CD4-positive, alpha-beta memory T cell (primary cell): Measurements from ENCODE around the gene MORC4. TPM values are rescaled to one million over a fixed set of nuclear protein-coding genes. Genes with fewer than 3 reads are reported as not detected.

Experiments used
- CTCF ChIA-PET: fragments of 350-600 bp; sonication (Branson Sonifier 250); formaldehyde crosslinking; loops from one replicate; lab custom pipeline; 2021; ENCODE audit warnings: inconsistent platforms; ENCODE audit not compliant: partially characterized antibody; lab: Charles Lee
- POLR2A ChIA-PET: fragments of 350-600 bp; sonication (Branson Sonifier 250); formaldehyde crosslinking; loops from one replicate; lab custom pipeline; 2021; ENCODE audit not compliant: partially characterized antibody; lab: Charles Lee
- DNase-seq, 5 donors: peaks; one replicate each; pipeline versions ENCODE4 v3.0.0 to v3.0.0-alpha.2; 2020 to 2022; ENCODE audit warnings: mixed read lengths in 1 of 5
- H3K27ac ChIP-seq: one replicate; pipeline ENCODE4 v1.7.0; 2013; ENCODE audit warnings: low read depth, low read length
- H3K27me3 ChIP-seq: 2 replicates; pipeline ENCODE4 v1.7.0; 2013; ENCODE audit warnings: mild to moderate bottlenecking, low read length, moderate library complexity; ENCODE audit not compliant: insufficient read depth
- H3K36me3 ChIP-seq: 2 replicates; pipeline ENCODE4 v1.7.0; 2013; ENCODE audit warnings: mild to moderate bottlenecking, low read length, moderate library complexity; ENCODE audit not compliant: insufficient read depth
- H3K4me1 ChIP-seq: 2 replicates; pipeline ENCODE4 v1.7.0; 2013; ENCODE audit warnings: mild to moderate bottlenecking, low read length, moderate library complexity; ENCODE audit not compliant: insufficient read depth
- H3K4me3 ChIP-seq, 2 donors: one replicate each; pipeline ENCODE4 v1.7.0; 2013; ENCODE audit warnings: low read length in 2 of 2, mild to moderate bottlenecking in 1 of 2
- H3K9me3 ChIP-seq, 2 donors: one replicate each; pipeline ENCODE4 v1.7.0; 2013; ENCODE audit warnings: low read length in 2 of 2, control low read depth in 1 of 2; ENCODE audit not compliant: control insufficient read depth in 1 of 2
- H3K27ac Mint-ChIP-seq, 7 donors: one replicate each; pipeline ENCODE4 v1.8.0; 2020 to 2021; ENCODE audit warnings: mixed read lengths in 7 of 7, mild to moderate bottlenecking in 6 of 7, inconsistent platforms in 3 of 7, moderate library complexity in 3 of 7
- H3K27me3 Mint-ChIP-seq, 2 donors: one replicate each; pipeline ENCODE4 v1.8.0; 2020 to 2021; ENCODE audit warnings: mixed read lengths in 2 of 2
- H3K36me3 Mint-ChIP-seq, 2 donors: one replicate each; pipeline ENCODE4 v1.8.0; 2020 to 2021; ENCODE audit warnings: mixed read lengths in 2 of 2, inconsistent platforms in 1 of 2, mild to moderate bottlenecking in 1 of 2
- H3K4me1 Mint-ChIP-seq, 4 donors: one replicate each; pipeline ENCODE4 v1.8.0; 2020 to 2021; ENCODE audit warnings: mixed read lengths in 4 of 4, mild to moderate bottlenecking in 1 of 4
- H3K4me3 Mint-ChIP-seq, 8 donors: one replicate each; pipeline ENCODE4 v1.8.0; 2020 to 2021; ENCODE audit warnings: mixed read lengths in 8 of 8, mild to moderate bottlenecking in 7 of 8, moderate library complexity in 6 of 8, inconsistent platforms in 3 of 8
- H3K9me3 Mint-ChIP-seq, 8 donors: one replicate each; pipeline ENCODE4 v1.8.0; 2020 to 2021; ENCODE audit warnings: mixed read lengths in 8 of 8, mild to moderate bottlenecking in 5 of 8, inconsistent platforms in 3 of 8, moderate library complexity in 1 of 8
- intact Hi-C: fragments of 100-400 bp; cut with micrococcal nuclease; formaldehyde crosslinking; loops from one replicate; pipeline ENCODE4 v1.15.1; 2023
- polyA plus RNA-seq, 2 donors: library from polyadenylated mRNA; unstranded; fragments of 300-500 nt; fragmentation: Illumina TruSeq; gene quantifications; one replicate each; pipeline ENCODE4 v1.2.3, GENCODE V29; 2021
- total RNA-seq, 2 experiments: library from RNA; stranded (reverse); gene quantifications; one replicate each; pipeline ENCODE4 v1.2.3, GENCODE V29; 2021

MORC4 gene
- total RNA-seq: 10 to 100 TPM; 12.4 to 12.6 TPM
- 10 to 100 TPM in 1 of 2 donors, 1 to 10 TPM in 1; 7.9 to 10.6 TPM for polyA plus RNA-seq

DNA sequence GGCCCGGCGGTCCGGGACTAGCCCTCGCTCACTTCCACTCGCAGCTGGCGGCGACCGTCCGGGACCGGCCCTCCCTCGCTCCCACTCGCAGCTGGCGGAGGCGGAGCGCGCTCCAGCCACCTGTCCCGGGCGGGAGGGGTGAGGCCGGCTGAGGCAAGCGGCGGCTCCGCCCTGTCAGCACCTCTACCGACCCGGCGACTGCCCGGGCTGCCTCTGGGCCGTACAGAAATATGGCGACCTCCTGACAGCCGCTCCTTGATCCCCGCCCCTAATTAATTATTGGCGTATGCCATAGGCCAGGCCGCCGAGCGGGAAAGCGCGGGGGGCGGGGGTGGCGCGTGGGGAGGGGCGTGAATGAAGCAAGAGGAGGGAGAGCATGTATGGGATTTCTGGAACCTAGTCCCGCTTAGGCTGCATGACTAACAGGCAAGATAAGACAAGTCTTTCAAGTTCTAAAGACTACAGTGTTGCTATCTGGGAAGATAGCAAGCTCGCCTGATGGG lies at the start of gene MORC4:
Gene MORC4 (minus strand): TSS at position 200 of the 503 bp plus-strand sequence. CDS start 243 bp downstream, outside the sequence.
- H3K27ac Mint-ChIP-seq: peak within 1 kb of the TSS; percentile 71 to 93 (median 81)
- no peaks in the 10 kb centered on the region for H3K27me3 Mint-ChIP-seq
- H3K4me3 Mint-ChIP-seq: peak within 1 kb of the TSS; percentile 81 to 95 (median 92)
- CTCF ChIA-PET: interaction anchor here (0.9 to 2.3 kb wide), 5 partner anchors 11 to 935 kb away, joined by 3 to 18 read pairs (median 3); no protein-coding TSS in a partner anchor
- DNase-seq: peak; percentile 47 to 72 (median 53)
- peaks cover 10% of the 10 kb centered on the region for H3K4me1 ChIP-seq
- H3K36me3 ChIP-seq: no peaks in the 10 kb centered on the region
- H3K27me3 ChIP-seq: no peaks in the 10 kb centered on the region
- peak within 1 kb of the TSS; percentile 23 to 53 for H3K4me3 ChIP-seq
- H3K27ac ChIP-seq: peak within 1 kb of the TSS; percentile 34
- POLR2A ChIA-PET: interaction anchor here (1.0 to 1.8 kb wide), 3 partner anchors 12 to 717 kb away, joined by 3 to 9 read pairs (median 6); partner anchors contain the start of gene PRPS1
- no peaks in the 10 kb centered on the region for H3K9me3 Mint-ChIP-seq
- intact Hi-C loops: loop anchor here (1.0 kb wide), 1 partner anchor 13 kb away; no protein-coding TSS in a partner anchor
- H3K36me3 Mint-ChIP-seq: peaks cover 0 to 2% of the 10 kb centered on the region in 2 donors
- H3K4me1 Mint-ChIP-seq: peaks cover 5 to 22% (median 13%) of the 10 kb centered on the region in 4 donors
- no peaks in the 10 kb centered on the region for H3K9me3 ChIP-seq

DNA sequence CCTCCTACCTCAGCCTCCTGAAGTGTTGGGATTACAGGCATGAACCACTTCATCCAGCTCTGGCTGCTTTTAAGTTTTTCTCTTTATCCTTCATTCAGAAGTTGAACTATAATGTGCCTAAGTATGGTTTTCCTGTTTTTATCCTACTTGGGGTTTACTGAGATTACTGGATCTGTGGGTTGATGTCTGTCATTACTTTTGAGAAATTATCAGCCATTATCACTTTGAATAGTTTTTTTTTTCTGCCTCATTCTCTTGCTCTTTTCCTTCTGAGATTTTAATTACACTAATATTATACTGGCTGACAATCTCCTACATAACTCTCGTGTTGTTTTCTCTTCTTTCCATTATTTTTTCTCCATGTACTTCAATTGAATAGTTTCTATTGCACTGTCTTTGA lies 47.6 kb upstream of the MORC4 start:
- Mint-ChIP-seq H3K27ac (no peak overlapping the region), H3K36me3 (no peaks in the 10 kb centered on the region), H3K27me3 (peaks cover 0 to 5% of the 10 kb centered on the region in 2 donors), H3K9me3 (peaks cover 0 to 9% (median under 1%) of the 10 kb centered on the region in 8 donors), H3K4me3 (no peak overlapping the region), H3K4me1 (no peaks in the 10 kb centered on the region)
- Histone ChIP-seq H3K36me3 (no peaks in the 10 kb centered on the region), H3K4me3 (no peak overlapping the region), H3K4me1 (no peaks in the 10 kb centered on the region), H3K9me3 (no peaks in the 10 kb centered on the region), H3K27me3 (no peaks in the 10 kb centered on the region), H3K27ac (no peak overlapping the region)
- ChIA-PET CTCF (no interaction called here), POLR2A (no interaction called here)
- DNase-seq: no peak
- intact Hi-C loops: no loop called here

- Histone ChIP-seq H3K4me1 (no peaks in the 10 kb centered on the region), H3K27me3 (no peaks in the 10 kb centered on the region), H3K27ac (no peak overlapping the region), H3K36me3 (no peaks in the 10 kb centered on the region), H3K9me3 (no peaks in the 10 kb centered on the region), H3K4me3 (no peak overlapping the region)
- no peaks in the 10 kb centered on the region for H3K9me3 Mint-ChIP-seq
- no peak for DNase-seq
- no peak overlapping the region for H3K27ac Mint-ChIP-seq
- H3K27me3 Mint-ChIP-seq: no peaks in the 10 kb centered on the region
- intact Hi-C loops: no loop called here
- ChIA-PET POLR2A (interaction anchor here (0.6 kb wide), 1 partner anchor 490 kb away, joined by 3 read pairs; no protein-coding TSS in a partner anchor), CTCF (no interaction called here)
- H3K36me3 Mint-ChIP-seq: no peaks in the 10 kb centered on the region
- no peak overlapping the region for H3K4me3 Mint-ChIP-seq
- no peaks in the 10 kb centered on the region for H3K4me1 Mint-ChIP-seq
Observed at GRCh38 chrX:107029752-107030151, 29.7 kb upstream of the MORC4 start.

DNA sequence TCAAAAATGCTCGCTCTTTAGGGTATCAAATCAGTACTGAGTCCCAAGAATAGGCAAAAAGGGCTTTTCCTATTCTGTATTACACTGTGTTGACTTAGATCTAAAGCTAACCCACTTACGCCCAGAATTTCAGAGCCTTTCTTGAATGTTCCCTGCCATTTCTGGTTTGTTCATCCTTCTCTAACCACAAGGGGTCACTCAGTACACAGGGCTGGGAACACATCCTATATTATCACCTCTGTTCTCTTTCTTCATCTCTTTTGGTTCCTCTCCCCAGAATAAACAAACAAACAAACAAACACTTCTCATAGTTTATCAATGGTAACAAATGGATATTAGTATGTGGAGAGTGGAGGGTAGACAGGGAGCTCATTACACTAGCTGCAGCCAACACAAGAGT lies 25.5 kb upstream of the MORC4 start:
- Mint-ChIP-seq H3K9me3 (no peaks in the 10 kb centered on the region), H3K4me3 (no peak overlapping the region), H3K36me3 (no peaks in the 10 kb centered on the region), H3K27ac (no peak overlapping the region), H3K4me1 (no peaks in the 10 kb centered on the region), H3K27me3 (no peaks in the 10 kb centered on the region)
- H3K27me3 ChIP-seq: no peaks in the 10 kb centered on the region
- no peaks in the 10 kb centered on the region for H3K36me3 ChIP-seq
- H3K4me1 ChIP-seq: no peaks in the 10 kb centered on the region
- no peak overlapping the region for H3K4me3 ChIP-seq
- intact Hi-C loops: no loop called here
- H3K9me3 ChIP-seq: no peaks in the 10 kb centered on the region
- no peak overlapping the region for H3K27ac ChIP-seq
- DNase-seq: peak in 3 of 5 donors; percentile 6 to 13 (median 8)
- ChIA-PET POLR2A (no interaction called here), CTCF (interaction anchor here (0.6 to 1.5 kb wide), 4 partner anchors 93 to 628 kb away, joined by 3 to 4 read pairs (median 4); partner anchors contain the start of gene RBM41)

DNA sequence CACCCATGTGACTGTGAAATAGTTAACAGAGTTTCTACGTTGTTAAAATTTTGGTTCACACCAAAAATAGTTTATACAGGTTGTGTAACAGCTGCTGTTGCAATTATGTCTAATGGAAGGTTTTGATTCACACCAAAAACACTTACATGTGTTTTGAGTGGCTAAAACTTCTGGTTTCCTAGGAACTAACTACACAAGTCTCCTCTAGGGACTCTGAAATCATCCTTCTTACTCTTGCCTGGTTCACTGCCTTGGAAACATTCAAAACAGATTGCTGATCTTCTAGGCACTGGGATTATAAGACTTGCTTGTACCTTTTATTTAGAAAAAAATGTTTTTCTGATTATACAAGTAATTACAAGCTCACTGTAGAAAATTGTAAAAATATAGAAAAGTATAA lies 14.9 kb upstream of the MORC4 start:
- H3K27ac Mint-ChIP-seq: no peak overlapping the region
- no peak for DNase-seq
- no peaks in the 10 kb centered on the region for H3K4me1 Mint-ChIP-seq
- H3K36me3 Mint-ChIP-seq: no peaks in the 10 kb centered on the region
- Histone ChIP-seq H3K27ac (no peak overlapping the region), H3K9me3 (no peaks in the 10 kb centered on the region), H3K36me3 (no peaks in the 10 kb centered on the region), H3K4me1 (no peaks in the 10 kb centered on the region), H3K4me3 (no peak overlapping the region), H3K27me3 (no peaks in the 10 kb centered on the region)
- intact Hi-C loops: no loop called here
- no peaks in the 10 kb centered on the region for H3K27me3 Mint-ChIP-seq
- no peak overlapping the region for H3K4me3 Mint-ChIP-seq
- H3K9me3 Mint-ChIP-seq: no peaks in the 10 kb centered on the region
- ChIA-PET CTCF (no interaction called here), POLR2A (no interaction called here)

DNA sequence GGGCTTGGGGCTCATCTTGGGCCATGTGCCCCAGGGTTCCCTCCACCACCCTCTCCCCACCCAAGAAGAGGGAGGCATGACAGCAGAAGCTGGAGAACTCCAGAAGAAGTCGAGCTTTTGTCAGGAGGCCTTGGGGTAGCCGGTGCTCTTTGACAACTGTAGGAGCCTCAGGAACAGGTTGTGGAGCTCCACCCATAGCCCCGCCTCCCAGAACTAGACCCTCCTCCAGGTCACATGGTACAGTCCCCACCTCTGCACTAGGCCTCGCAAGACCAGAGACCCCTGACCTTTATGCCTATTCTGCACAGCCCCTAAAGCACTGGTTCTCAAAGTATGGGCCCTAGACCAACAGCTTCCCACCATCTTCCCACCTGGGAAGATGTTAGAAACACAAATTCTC lies 8.0 kb upstream of the MORC4 start:
- no peak overlapping the region for H3K27ac Mint-ChIP-seq
- H3K4me1 Mint-ChIP-seq: no peaks in the 10 kb centered on the region
- intact Hi-C loops: no loop called here
- ChIA-PET CTCF (no interaction called here), POLR2A (no interaction called here)
- no peak for DNase-seq
- no peaks in the 10 kb centered on the region for H3K9me3 Mint-ChIP-seq
- no peak overlapping the region for H3K4me3 ChIP-seq
- no peaks in the 10 kb centered on the region for H3K9me3 ChIP-seq
- H3K27me3 ChIP-seq: no peaks in the 10 kb centered on the region
- H3K4me3 Mint-ChIP-seq: no peak overlapping the region
- no peaks in the 10 kb centered on the region for H3K36me3 ChIP-seq
- no peak overlapping the region for H3K27ac ChIP-seq
- no peaks in the 10 kb centered on the region for H3K27me3 Mint-ChIP-seq
- no peaks in the 10 kb centered on the region for H3K4me1 ChIP-seq
- H3K36me3 Mint-ChIP-seq: no peaks in the 10 kb centered on the region
